K562 (cell line): Measurements from ENCODE around the gene GIPC3. TPM values are rescaled to one million over a fixed set of nuclear protein-coding genes. Genes with fewer than 3 reads are reported as not detected.

Experiments
- ADNP ChIP-seq: fragments of 200-800 bp; sonication (Bioruptor generic); IDR thresholded peaks from 2 replicates; pipeline ENCODE4 v1.6.1; 2016; ENCODE audit warnings: missing genetic modification characterization, missing compliant biosample characterization
- BCL6 ChIP-seq: fragments of 250-450 bp; sonication (Bioruptor Pico); IDR thresholded peaks from 2 replicates; pipeline ENCODE4 v1.4.0; 2020
- CCAR2 ChIP-seq: fragments of 200-400 bp; formaldehyde crosslinking; IDR thresholded peaks from 2 replicates; pipeline ENCODE4 v1.6.1; 2017; ENCODE audit warnings: mild to moderate bottlenecking, low read depth, low read length
- CEBPB ChIP-seq: fragments of 450-650 bp; IDR thresholded peaks from 2 replicates; pipeline ENCODE4 v1.6.1; 2016; ENCODE audit warnings: missing genetic modification characterization, missing compliant biosample characterization
- CEBPG ChIP-seq, 3 experiments: fragments of 200-800 bp in 1 of 3; sonication (Bioruptor generic) in 1 of 3; sonication (generic) in 1 of 3; formaldehyde crosslinking in 1 of 3; IDR thresholded peaks in 2 of 3; conservative IDR thresholded peaks in 1 of 3; 2 replicates each; pipeline versions ENCODE4 v1.6.1 to v1.8.0; 2016 to 2022; ENCODE audit warnings: missing compliant biosample characterization in 2 of 3, missing genetic modification characterization in 2 of 3, mild to moderate bottlenecking in 1 of 3, missing genetic modification reagents in 1 of 3
- HCFC1 ChIP-seq: IDR thresholded peaks from 2 replicates; pipeline ENCODE4 v1.6.1; 2012; ENCODE audit warnings: low read depth, low read length, improper control_type of control experiment
- HMG20B ChIP-seq: fragments of 250-450 bp; sonication (Bioruptor Pico); IDR thresholded peaks from 2 replicates; pipeline ENCODE4 v1.5.0; 2021; ENCODE audit warnings: mild to moderate bottlenecking
- HSF4 ChIP-seq: fragments of 250-450 bp; sonication (Bioruptor Pico); IDR thresholded peaks from 2 replicates; pipeline ENCODE4 v2.1.2; 2022; ENCODE audit warnings: mild to moderate bottlenecking, moderate library complexity, borderline replicate concordance
- ILF3 ChIP-seq: fragments of 450-650 bp; IDR thresholded peaks from 2 replicates; pipeline ENCODE4 v1.6.1; 2018; ENCODE audit warnings: antibody characterized with exemption, mild to moderate bottlenecking, moderate library complexity, borderline replicate concordance
- MEF2D ChIP-seq: conservative IDR thresholded peaks from 2 replicates; pipeline ENCODE4 v1.6.1; 2016; ENCODE audit warnings: low read depth, missing genetic modification characterization, missing compliant biosample characterization
- TBL1XR1 ChIP-seq, 2 experiments: IDR thresholded peaks; 2 replicates each; pipeline ENCODE4 v1.6.1; 2012; ENCODE audit warnings: improper control_type of control experiment in 2 of 2, low read length in 2 of 2, mild to moderate bottlenecking in 1 of 2
- TCF7L2 ChIP-seq: fragments of 150-350 bp; IDR thresholded peaks from 2 replicates; pipeline ENCODE4 v1.6.1; 2016; ENCODE audit warnings: low read depth, mild to moderate bottlenecking, low read length, moderate library complexity
- TCFL5 ChIP-seq: fragments of 250-450 bp; sonication (Bioruptor Pico); conservative IDR thresholded peaks from 2 replicates; pipeline ENCODE4 v1.6.1; 2021; ENCODE audit warnings: mild to moderate bottlenecking, moderate library complexity, matching md5 sums
- XRCC4 ChIP-seq: IDR thresholded peaks from one replicate; pipeline ENCODE4 v1.6.1; 2011; ENCODE audit not compliant: insufficient read depth, insufficient read length; ENCODE audit errors: extremely low read depth
- ZNF124 ChIP-seq: sonication (generic); formaldehyde crosslinking; IDR thresholded peaks from 2 replicates; pipeline ENCODE4 v1.8.1; 2022; ENCODE audit warnings: missing genetic modification reagents
- ZNF184 ChIP-seq: sonication (generic); formaldehyde crosslinking; IDR thresholded peaks from 2 replicates; pipeline ENCODE4 v1.5.0; 2020; ENCODE audit warnings: missing genetic modification reagents
- ZNF263 ChIP-seq: sonication (generic); formaldehyde crosslinking; IDR thresholded peaks from 2 replicates; pipeline ENCODE4 v1.8.0; 2022; ENCODE audit warnings: mild to moderate bottlenecking, missing genetic modification reagents, borderline replicate concordance
- ZNF551 ChIP-seq: fragments of 250-450 bp; sonication (Bioruptor Pico); IDR thresholded peaks from 2 replicates; pipeline ENCODE4 v1.5.0; 2021; ENCODE audit warnings: mild to moderate bottlenecking, moderate library complexity
- polyA plus RNA-seq, 8 experiments: library from polyadenylated mRNA; depleted of rRNA in 4 of 8; stranded (reverse) in 5 of 8; unstranded in 3 of 8; fragments of >200 nt; fragmentation: Nextera tagmentation in 2 of 8; fragmentation: Illumina TruSeq in 1 of 8; extraction: Ambion mirVana in 2 of 8; extraction: Trizol in 1 of 8; gene quantifications; 2 replicates each; pipeline versions ENCODE4 v1.2.1 to v1.2.3, GENCODE V29; 2011 to 2014; ENCODE audit warnings: inconsistent platforms in 1 of 8, missing spikeins in 1 of 8
- total RNA-seq, 7 experiments: library from RNA; depleted of rRNA in 6 of 7; stranded (reverse); fragments of >200 nt in 6 of 7; fragmentation: Illumina TruSeq in 2 of 7; extraction: Trizol in 2 of 7; gene quantifications; 2 replicates each; pipeline versions ENCODE4 v1.2.1 to v1.2.3, GENCODE V29; 2011 to 2021; ENCODE audit warnings: low replicate concordance in 1 of 7
- TF ChIP-seq, protein P1 (sequence below), 2 experiments: fragments of 150-350 bp in 1 of 2; IDR thresholded peaks; 2 replicates each; pipeline ENCODE4 v1.6.1; 2012 to 2016; ENCODE audit warnings: low read depth in 2 of 2, low read length in 2 of 2, mild to moderate bottlenecking in 1 of 2, moderate library complexity in 1 of 2
- TF ChIP-seq, protein P2 (sequence below): fragments of 450-650 bp; formaldehyde crosslinking; IDR thresholded peaks from 2 replicates; pipeline ENCODE4 v1.4.0; 2022; ENCODE audit warnings: missing genetic modification characterization
- TF ChIP-seq, protein P3 (sequence below): conservative IDR thresholded peaks from 2 replicates; pipeline ENCODE4 v1.6.1; 2011; ENCODE audit warnings: low read depth, mild to moderate bottlenecking, low read length; ENCODE audit not compliant: control insufficient read depth
- TF ChIP-seq, protein P4 (sequence below): sonication (generic); formaldehyde crosslinking; IDR thresholded peaks from 2 replicates; pipeline ENCODE4 v1.8.0; 2022; ENCODE audit warnings: mild to moderate bottlenecking, missing genetic modification reagents

The GIPC3 gene
- total and polyA plus RNA-seq, 9 of the 15 experiments (the other 6 are each of a cell fraction or from before 2014, with no cell fraction given) = 0.03 to 3.6 (median 1.5) TPM; not detected in 1

DNA sequence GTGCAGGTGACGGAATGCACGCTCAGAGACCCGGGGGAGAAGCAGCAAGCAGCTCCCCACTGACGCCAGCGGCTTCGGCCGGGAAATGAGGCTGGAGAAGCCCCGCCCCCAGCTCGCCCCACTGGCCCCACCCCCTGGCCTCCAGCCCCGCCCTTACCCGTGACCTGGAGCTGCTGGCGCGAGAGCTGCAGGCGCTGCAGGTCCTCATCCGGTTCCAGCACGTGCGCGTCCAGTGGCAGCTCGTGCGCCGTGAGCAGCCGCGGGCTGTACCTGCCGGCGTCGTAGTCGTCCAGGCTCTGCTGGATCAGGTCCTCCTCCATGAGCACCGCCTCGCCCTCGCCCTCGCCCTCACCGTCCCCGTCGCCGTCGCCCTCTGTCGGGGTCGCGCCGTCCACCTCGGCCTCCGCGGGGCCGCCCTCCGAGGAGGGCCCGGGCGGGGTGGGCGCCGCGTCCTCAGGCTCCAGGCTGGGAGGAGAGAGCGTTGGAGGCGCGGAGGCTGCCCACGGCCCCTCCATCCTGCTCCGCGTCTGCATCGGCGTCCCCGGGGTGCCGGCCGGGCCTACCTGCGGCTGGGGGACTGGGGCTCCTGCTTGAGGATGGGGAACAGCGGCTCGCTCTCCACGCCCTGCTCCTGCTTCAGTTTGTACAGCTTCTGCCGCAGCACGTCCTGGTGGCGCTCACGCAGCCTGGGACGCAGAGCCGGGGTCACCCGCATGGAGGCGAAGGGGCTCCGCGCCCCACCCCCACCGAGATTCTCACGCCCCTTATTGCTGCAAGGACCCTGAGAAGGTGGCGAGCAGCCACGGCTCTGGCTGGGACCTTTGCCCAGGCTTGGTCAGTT, 27.8 kb downstream of the GIPC3 start (continued):
- TF ChIP-seq, protein P1, sequence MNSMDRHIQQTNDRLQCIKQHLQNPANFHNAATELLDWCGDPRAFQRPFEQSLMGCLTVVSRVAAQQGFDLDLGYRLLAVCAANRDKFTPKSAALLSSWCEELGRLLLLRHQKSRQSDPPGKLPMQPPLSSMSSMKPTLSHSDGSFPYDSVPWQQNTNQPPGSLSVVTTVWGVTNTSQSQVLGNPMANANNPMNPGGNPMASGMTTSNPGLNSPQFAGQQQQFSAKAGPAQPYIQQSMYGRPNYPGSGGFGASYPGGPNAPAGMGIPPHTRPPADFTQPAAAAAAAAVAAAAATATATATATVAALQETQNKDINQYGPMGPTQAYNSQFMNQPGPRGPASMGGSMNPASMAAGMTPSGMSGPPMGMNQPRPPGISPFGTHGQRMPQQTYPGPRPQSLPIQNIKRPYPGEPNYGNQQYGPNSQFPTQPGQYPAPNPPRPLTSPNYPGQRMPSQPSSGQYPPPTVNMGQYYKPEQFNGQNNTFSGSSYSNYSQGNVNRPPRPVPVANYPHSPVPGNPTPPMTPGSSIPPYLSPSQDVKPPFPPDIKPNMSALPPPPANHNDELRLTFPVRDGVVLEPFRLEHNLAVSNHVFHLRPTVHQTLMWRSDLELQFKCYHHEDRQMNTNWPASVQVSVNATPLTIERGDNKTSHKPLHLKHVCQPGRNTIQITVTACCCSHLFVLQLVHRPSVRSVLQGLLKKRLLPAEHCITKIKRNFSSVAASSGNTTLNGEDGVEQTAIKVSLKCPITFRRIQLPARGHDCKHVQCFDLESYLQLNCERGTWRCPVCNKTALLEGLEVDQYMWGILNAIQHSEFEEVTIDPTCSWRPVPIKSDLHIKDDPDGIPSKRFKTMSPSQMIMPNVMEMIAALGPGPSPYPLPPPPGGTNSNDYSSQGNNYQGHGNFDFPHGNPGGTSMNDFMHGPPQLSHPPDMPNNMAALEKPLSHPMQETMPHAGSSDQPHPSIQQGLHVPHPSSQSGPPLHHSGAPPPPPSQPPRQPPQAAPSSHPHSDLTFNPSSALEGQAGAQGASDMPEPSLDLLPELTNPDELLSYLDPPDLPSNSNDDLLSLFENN (IDR thresholded peaks at IDR 0.05; ENCODE audit: low read depth in 2 of 2, low read length in 2 of 2) = no peak
- no peak for TF ChIP-seq TCFL5 (CRISPR knock-in tag)
- no peak for TF ChIP-seq CCAR2
- TF ChIP-seq ZNF124 (CRISPR knock-in tag) = no peak
- TF ChIP-seq, protein P2, sequence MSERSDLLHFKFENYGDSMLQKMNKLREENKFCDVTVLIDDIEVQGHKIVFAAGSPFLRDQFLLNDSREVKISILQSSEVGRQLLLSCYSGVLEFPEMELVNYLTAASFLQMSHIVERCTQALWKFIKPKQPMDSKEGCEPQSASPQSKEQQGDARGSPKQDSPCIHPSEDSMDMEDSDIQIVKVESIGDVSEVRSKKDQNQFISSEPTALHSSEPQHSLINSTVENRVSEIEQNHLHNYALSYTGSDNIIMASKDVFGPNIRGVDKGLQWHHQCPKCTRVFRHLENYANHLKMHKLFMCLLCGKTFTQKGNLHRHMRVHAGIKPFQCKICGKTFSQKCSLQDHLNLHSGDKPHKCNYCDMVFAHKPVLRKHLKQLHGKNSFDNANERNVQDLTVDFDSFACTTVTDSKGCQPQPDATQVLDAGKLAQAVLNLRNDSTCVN (CRISPR knock-in tag) = no peak
- TF ChIP-seq HCFC1 = no peak
- TF ChIP-seq ILF3 = no peak
- no peak for TF ChIP-seq CEBPG (CRISPR knock-in tag; IDR thresholded peaks at IDR 0.05)
- no peak for TF ChIP-seq CEBPG (tag; conservative IDR thresholded peaks at IDR 0.05 in 1 of 2, IDR thresholded peaks at IDR 0.05 in 1 of 2)
- TF ChIP-seq, protein P3, sequence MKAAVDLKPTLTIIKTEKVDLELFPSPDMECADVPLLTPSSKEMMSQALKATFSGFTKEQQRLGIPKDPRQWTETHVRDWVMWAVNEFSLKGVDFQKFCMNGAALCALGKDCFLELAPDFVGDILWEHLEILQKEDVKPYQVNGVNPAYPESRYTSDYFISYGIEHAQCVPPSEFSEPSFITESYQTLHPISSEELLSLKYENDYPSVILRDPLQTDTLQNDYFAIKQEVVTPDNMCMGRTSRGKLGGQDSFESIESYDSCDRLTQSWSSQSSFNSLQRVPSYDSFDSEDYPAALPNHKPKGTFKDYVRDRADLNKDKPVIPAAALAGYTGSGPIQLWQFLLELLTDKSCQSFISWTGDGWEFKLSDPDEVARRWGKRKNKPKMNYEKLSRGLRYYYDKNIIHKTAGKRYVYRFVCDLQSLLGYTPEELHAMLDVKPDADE = no peak; the same call in 1 of the 2 replicates
- no peak for TF ChIP-seq TCF7L2
- TF ChIP-seq ZNF263 (CRISPR knock-in tag) = no peak
- no peak for TF ChIP-seq TBL1XR1 (IDR thresholded peaks at IDR 0.05; ENCODE audit: low read length in 2 of 2)
- TF ChIP-seq XRCC4 = no peak
- TF ChIP-seq ZNF551 (CRISPR knock-in tag) = no peak
- no peak for TF ChIP-seq BCL6 (CRISPR knock-in tag)
- TF ChIP-seq ADNP (tag) = no peak
- TF ChIP-seq HSF4 (CRISPR knock-in tag) = no peak
- no peak for TF ChIP-seq HMG20B (CRISPR knock-in tag)
- no peak for TF ChIP-seq CEBPB (tag)
- no peak for TF ChIP-seq ZNF184
- no peak for TF ChIP-seq MEF2D (tag)
- TF ChIP-seq, protein P4, sequence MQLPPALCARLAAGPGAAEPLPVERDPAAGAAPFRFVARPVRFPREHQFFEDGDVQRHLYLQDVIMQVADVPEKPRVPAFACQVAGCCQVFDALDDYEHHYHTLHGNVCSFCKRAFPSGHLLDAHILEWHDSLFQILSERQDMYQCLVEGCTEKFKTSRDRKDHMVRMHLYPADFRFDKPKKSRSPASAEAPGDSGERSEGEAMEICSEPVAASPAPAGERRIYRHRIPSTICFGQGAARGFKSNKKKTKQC = no peak
